H1 (cell line): ENCODE data around the gene DYNLT3. TPM values are rescaled to one million over a fixed set of nuclear protein-coding genes. Genes with fewer than 3 reads are reported as not detected.

ENCODE experiments used
- ATF2 ChIP-seq: IDR thresholded peaks from 2 replicates; pipeline ENCODE4 v1.6.1; 2012; ENCODE audit warnings: low read length, inconsistent platforms
- CREB1 ChIP-seq: IDR thresholded peaks from 2 replicates; pipeline ENCODE4 v1.6.1; 2012; ENCODE audit warnings: inconsistent platforms
- EZH2 ChIP-seq: fragments of 200-600 bp; sonication (generic); IDR thresholded peaks from 2 replicates; pipeline ENCODE4 v1.7.1; 2012; ENCODE audit warnings: low read depth, mild to moderate bottlenecking, moderate library complexity, low read length, inconsistent platforms; ENCODE audit not compliant: severe bottlenecking
- MAFK ChIP-seq: IDR thresholded peaks from 2 replicates; pipeline ENCODE4 v1.6.1; 2012; ENCODE audit warnings: low read depth, mild to moderate bottlenecking, improper control_type of control experiment, low read length
- SUZ12 ChIP-seq: fragments of 200-600 bp; sonication (generic); IDR thresholded peaks from 2 replicates; pipeline ENCODE4 v1.6.1; 2012; ENCODE audit warnings: mild to moderate bottlenecking, inconsistent platforms, low read length, moderate library complexity, mixed read lengths
- polyA plus RNA-seq, 7 experiments: library from polyadenylated mRNA; depleted of rRNA in 3 of 7; stranded (reverse) in 5 of 7; unstranded in 2 of 7; fragments of >200 nt in 5 of 7; fragments of 200-250 nt in 2 of 7; gene quantifications; 1 replicate in 5 of 7; 2 replicates in 1 of 7; 4 replicates in 1 of 7; pipeline versions ENCODE4 v1.2.1 to v1.2.3, GENCODE V29; 2011 to 2013; ENCODE audit warnings: missing spikeins in 2 of 7, mixed read lengths in 2 of 7
- total RNA-seq: library from RNA; stranded (reverse); fragmentation: NEBNext Ultra II Directional; extraction: Animal tissue kit (Norgen Biotek cat#: 25700); gene quantifications from 2 replicates; pipeline ENCODE4 v1.2.1, GENCODE V29; 2021

DYNLT3 gene
- total and polyA plus RNA-seq, 2 of the 8 experiments (the other 6 are each of a cell fraction or from before 2014, with no cell fraction given): 2.3 to 3.5 TPM

GRCh38 chrX:37802028-37802427 lies 45.3 kb downstream of the DYNLT3 start (continued):
- TF ChIP-seq ATF2 (no peak), MAFK (no peak), CREB1 (no peak), SUZ12 (no peak), EZH2 (no peak)
- TF ChIP-seq, all 59 proteins: peak for 0
